Keratinocyte (primary cell): ENCODE measurements around the gene GPC3.

ENCODE experiments used
- CTCF ChIP-seq, 3 experiments: IDR thresholded peaks in 1 of 3; conservative IDR thresholded peaks in 1 of 3; optimal IDR thresholded peaks in 1 of 3; 2 replicates in 2 of 3; 3 replicates in 1 of 3; pipeline versions ENCODE3 to v1.5.1; 2011; ENCODE audit warnings: low read length in 3 of 3, mild to moderate bottlenecking in 3 of 3, moderate library complexity in 2 of 3, control low read depth in 1 of 3, inconsistent platforms in 1 of 3; ENCODE audit not compliant: insufficient read depth in 2 of 3; ENCODE audit errors: extremely low read depth in 1 of 3
- EZH2 ChIP-seq: IDR thresholded peaks from one replicate; pipeline ENCODE4 v1.6.1; 2012; ENCODE audit warnings: inconsistent platforms, mild to moderate bottlenecking, low read length, moderate library complexity

GRCh38 chrX:133980832-133981588, 4.4 kb downstream of the GPC3 start:
- TF ChIP-seq CTCF (optimal IDR thresholded peaks at IDR 0.05 in 1 of 3, IDR thresholded peaks at IDR 0.05 in 1 of 3, conservative IDR thresholded peaks at IDR 0.05 in 1 of 3; ENCODE audit: extremely low read depth in 1 of 3, insufficient read depth in 2 of 3, low read length in 3 of 3) (no peak), EZH2 (no peak)
